GM06990 (cell line): ENCODE results near the gene ALAS1.

Experiments
- DNase-seq: peaks from one replicate; pipeline ENCODE4 v3.0.0-alpha.2; 2011; ENCODE audit not compliant: insufficient read length; ENCODE audit errors: extremely low read depth
- H3K27me3 ChIP-seq: replicated peaks from 2 replicates; pipeline ENCODE4 v1.6.0; 2011; ENCODE audit warnings: low read length; ENCODE audit not compliant: control insufficient read depth, insufficient read depth
- H3K36me3 ChIP-seq: 2 replicates; pipeline ENCODE4 v1.5.1; 2011; ENCODE audit warnings: low read length; ENCODE audit not compliant: control insufficient read depth, insufficient read depth
- H3K4me3 ChIP-seq: replicated peaks from 2 replicates; pipeline ENCODE4 v1.5.1; 2011; ENCODE audit warnings: low read depth, mild to moderate bottlenecking, control low read depth, low read length
- TF ChIP-seq, protein P1 (sequence below): IDR thresholded peaks from 2 replicates; pipeline ENCODE4 v1.5.1; 2011; ENCODE audit warnings: low read length, control low read depth, mild to moderate bottlenecking, inconsistent platforms; ENCODE audit not compliant: insufficient read depth, poor library complexity, severe bottlenecking

ALAS1 gene

DNA sequence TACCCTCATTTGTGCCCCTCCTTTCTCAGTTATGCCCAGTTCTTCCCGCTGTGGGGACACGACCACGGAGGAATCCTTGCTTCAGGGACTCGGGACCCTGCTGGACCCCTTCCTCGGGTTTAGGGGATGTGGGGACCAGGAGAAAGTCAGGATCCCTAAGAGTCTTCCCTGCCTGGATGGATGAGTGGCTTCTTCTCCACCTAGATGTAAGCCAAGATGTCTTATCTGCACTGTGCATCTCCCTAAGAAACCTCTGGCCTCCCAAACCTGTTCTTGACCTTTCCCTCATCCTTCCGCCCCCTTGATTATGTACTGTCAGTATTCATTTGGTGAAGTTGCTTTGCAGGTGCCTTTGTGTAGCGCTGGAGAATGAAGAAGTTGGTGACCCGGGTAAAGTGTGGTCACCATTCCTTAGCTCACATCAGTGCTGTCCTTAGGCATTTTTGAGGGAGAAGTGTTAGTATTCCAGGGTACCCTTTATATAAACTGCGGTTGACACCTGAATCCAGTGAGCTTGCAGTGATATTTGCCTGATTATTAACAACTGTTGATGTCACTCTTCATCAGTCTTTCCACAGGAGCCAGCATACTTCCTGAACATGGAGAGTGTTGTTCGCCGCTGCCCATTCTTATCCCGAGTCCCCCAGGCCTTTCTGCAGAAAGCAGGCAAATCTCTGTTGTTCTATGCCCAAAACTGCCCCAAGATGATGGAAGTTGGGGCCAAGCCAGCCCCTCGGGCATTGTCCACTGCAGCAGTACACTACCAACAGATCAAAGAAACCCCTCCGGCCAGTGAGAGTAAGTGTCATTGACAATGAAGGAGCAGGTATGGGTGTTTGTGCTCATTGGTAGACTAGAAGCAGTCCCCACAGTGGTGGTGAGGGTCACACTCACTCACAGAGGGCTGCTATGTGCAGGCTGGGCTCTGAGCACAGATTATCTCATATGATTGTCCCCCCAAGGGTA lies 966 bp downstream of the ALAS1 start:
- H3K4me3 ChIP-seq, result peak overlapping the region; percentile 85
- H3K27me3 ChIP-seq, result no peaks in the 10 kb centered on the region
- DNase-seq, result no peak
- peaks cover 6% of the 10 kb centered on the region for H3K36me3 ChIP-seq
- TF ChIP-seq, protein P1, sequence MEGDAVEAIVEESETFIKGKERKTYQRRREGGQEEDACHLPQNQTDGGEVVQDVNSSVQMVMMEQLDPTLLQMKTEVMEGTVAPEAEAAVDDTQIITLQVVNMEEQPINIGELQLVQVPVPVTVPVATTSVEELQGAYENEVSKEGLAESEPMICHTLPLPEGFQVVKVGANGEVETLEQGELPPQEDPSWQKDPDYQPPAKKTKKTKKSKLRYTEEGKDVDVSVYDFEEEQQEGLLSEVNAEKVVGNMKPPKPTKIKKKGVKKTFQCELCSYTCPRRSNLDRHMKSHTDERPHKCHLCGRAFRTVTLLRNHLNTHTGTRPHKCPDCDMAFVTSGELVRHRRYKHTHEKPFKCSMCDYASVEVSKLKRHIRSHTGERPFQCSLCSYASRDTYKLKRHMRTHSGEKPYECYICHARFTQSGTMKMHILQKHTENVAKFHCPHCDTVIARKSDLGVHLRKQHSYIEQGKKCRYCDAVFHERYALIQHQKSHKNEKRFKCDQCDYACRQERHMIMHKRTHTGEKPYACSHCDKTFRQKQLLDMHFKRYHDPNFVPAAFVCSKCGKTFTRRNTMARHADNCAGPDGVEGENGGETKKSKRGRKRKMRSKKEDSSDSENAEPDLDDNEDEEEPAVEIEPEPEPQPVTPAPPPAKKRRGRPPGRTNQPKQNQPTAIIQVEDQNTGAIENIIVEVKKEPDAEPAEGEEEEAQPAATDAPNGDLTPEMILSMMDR, result no peak

DNA sequence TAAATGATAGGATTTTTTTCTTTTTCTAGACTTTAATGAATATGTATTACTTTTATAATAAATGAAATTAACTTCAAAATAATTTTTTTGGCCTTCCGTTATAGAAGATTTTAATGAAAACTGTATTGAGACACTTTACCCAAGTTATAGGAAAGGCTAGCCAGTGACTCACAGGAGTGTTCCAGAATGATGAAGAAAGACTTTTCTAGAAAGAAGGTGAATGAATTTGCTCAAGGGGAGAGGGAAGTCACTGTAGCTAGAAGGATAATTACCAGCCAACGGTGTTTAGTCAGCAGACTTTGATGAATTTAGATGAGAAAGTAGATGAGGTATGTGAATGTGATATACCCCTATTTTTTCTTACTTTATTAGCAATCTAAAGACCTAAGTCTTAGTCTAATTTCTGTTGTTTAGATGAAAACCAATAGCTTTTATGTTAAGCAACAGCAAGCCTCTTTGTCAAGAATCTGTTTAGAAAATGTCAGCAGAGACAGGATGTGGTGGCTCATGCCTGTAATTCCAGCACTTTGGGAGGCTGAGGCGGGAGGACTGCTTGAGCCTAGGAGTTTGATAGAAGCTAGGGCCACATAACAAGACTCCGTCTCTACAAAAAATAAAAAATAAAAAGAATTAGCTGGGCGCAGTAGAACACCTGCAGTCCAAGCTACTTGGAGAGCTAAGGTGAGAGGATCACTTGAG lies 3.2 kb downstream of the ALAS1 start:
- Histone ChIP-seq H3K4me3 (no peak overlapping the region), H3K36me3 (peaks cover 16% of the 10 kb centered on the region), H3K27me3 (no peaks in the 10 kb centered on the region)
- TF ChIP-seq, protein P1, result no peak
- DNase-seq, result no peak

DNA sequence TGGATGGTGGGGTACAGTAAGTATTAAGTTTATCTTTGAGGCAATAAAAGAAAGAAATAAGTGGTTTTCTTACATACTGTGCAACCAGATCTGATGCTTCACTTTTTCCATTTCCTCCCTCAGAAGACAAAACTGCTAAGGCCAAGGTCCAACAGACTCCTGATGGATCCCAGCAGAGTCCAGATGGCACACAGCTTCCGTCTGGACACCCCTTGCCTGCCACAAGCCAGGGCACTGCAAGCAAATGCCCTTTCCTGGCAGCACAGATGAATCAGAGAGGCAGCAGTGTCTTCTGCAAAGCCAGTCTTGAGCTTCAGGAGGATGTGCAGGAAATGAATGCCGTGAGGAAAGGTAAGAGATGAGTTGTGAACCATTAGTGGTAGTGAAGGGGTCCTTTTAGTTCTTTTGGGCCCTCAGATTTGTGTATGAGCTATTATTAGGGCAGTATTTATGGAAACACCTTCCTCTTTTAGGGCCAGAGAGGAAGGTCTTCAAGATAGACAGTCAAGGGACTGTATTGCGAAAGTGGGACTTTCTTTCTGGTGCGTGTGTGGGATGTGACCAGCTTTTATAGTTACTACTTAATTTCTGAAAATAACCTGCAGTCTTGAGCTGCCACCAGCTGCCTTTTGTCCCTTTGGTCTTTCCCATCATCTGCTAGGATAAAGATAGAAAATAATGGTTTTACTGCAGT lies 4.6 kb downstream of the ALAS1 start:
- Histone ChIP-seq H3K36me3 (peaks cover 20% of the 10 kb centered on the region), H3K27me3 (no peaks in the 10 kb centered on the region), H3K4me3 (no peak overlapping the region)
- TF ChIP-seq, protein P1, result no peak
- no peak for DNase-seq

DNA sequence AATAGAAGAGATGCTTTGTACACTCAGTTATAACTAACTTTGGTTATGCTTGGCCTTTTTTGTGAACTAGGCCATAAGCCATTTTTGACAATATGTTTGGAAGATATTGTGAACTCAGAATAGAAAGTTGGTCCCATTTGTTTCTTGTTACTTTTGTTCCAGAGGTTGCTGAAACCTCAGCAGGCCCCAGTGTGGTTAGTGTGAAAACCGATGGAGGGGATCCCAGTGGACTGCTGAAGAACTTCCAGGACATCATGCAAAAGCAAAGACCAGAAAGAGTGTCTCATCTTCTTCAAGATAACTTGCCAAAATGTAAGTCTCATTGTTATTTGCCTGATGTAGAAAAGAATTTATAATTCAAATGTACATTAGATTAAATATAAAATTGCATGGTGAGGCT lies 5.7 kb downstream of the ALAS1 start:
- Histone ChIP-seq H3K4me3 (no peak overlapping the region), H3K27me3 (no peaks in the 10 kb centered on the region), H3K36me3 (peaks cover 24% of the 10 kb centered on the region)
- DNase-seq, result no peak
- TF ChIP-seq, protein P1, result no peak

DNA sequence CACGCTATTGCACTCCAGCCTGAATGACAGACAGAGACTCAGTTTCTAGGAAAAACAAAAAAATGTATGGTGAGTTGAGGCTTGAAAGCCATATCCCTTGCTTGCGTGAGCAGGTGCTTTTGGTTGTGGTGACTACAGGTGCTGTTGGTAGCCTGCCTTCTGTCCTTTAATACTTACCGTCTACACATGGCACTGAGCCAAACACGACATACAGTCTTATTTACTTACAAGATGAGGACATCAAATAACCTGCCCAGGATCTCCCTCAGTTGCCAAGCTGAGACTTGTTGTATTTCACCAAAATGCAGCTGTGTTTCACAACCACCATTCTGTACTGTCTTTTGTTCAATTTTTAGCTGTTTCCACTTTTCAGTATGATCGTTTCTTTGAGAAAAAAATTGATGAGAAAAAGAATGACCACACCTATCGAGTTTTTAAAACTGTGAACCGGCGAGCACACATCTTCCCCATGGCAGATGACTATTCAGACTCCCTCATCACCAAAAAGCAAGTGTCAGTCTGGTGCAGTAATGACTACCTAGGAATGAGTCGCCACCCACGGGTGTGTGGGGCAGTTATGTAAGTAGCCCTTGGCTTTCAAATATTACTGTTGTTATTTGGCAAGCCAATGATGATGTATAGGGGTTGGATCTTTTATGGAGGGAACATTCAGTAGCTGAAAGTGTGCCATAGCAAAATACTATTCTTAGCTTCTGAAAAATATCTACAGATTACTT lies 6.5 kb downstream of the ALAS1 start:
- TF ChIP-seq, protein P1, result no peak
- peaks cover 27% of the 10 kb centered on the region for H3K36me3 ChIP-seq
- no peak for DNase-seq
- H3K27me3 ChIP-seq, result no peaks in the 10 kb centered on the region
- no peak overlapping the region for H3K4me3 ChIP-seq
